ENCODE data around the gene GRSF1. TPM values are rescaled to one million over a fixed set of nuclear protein-coding genes. Genes with fewer than 3 reads are reported as not detected.

The GRSF1 gene
- total RNA-seq, 4 donors from 2014 or later, result 121 to 158 (median 140) TPM

DNA sequence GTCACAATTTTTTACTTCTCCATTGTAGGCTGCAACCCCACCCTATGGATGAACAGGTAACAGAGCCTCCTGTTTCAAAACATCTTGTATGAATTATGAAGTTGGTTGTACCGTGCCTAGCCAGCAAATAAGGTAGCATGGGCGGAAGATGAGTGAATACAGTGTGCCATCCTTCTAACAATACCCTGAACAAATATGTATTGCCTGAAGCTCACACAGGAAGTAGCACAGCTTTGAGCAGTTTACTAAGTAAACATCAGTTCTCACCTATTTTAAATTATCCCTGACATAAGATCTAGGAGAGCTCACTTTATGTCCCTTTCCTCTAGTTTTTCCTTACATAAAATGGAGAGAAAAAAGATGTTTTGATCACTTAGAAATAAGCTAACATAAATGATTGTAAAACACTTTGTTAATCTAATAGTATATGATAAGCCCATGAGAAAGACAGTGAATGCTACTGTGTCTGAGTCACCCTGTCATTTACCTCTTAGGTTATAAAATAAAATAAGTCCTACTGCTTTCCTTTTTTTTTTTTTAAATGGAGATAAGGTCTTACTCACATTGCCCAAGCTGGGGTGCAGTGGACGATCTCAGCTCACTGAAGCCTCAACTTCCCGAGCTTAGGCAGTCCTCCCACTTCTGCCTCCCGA lies 36.6 kb downstream of the GRSF1 start:
- TF ChIP-seq, protein P1, sequence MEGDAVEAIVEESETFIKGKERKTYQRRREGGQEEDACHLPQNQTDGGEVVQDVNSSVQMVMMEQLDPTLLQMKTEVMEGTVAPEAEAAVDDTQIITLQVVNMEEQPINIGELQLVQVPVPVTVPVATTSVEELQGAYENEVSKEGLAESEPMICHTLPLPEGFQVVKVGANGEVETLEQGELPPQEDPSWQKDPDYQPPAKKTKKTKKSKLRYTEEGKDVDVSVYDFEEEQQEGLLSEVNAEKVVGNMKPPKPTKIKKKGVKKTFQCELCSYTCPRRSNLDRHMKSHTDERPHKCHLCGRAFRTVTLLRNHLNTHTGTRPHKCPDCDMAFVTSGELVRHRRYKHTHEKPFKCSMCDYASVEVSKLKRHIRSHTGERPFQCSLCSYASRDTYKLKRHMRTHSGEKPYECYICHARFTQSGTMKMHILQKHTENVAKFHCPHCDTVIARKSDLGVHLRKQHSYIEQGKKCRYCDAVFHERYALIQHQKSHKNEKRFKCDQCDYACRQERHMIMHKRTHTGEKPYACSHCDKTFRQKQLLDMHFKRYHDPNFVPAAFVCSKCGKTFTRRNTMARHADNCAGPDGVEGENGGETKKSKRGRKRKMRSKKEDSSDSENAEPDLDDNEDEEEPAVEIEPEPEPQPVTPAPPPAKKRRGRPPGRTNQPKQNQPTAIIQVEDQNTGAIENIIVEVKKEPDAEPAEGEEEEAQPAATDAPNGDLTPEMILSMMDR (IDR thresholded peaks at IDR 0.05 in 4 of 5, conservative IDR thresholded peaks at IDR 0.05 in 1 of 5), result no peak
- TF ChIP-seq POLR2A (IDR thresholded peaks at IDR 0.05), result no peak
- no peak for ATAC-seq
- Histone ChIP-seq H3K27ac (no peak overlapping the region), H3K36me3 (peaks cover 0 to 6% of the 10 kb centered on the region in 2 donors), H3K4me1 (peaks cover 13 to 18% of the 10 kb centered on the region in 2 donors), H3K27me3 (no peaks in the 10 kb centered on the region), H3K4me3 (no peak overlapping the region), H3K9me3 (no peaks in the 10 kb centered on the region)
- no peak for DNase-seq
- in situ Hi-C loops (cut with MboI; ENCODE audit: low sequenced_read_pairs in 4 of 4) (no loop called here), intact Hi-C loops (cut with DNase I; ENCODE audit: low total_unique reads) (no loop called here)

DNA sequence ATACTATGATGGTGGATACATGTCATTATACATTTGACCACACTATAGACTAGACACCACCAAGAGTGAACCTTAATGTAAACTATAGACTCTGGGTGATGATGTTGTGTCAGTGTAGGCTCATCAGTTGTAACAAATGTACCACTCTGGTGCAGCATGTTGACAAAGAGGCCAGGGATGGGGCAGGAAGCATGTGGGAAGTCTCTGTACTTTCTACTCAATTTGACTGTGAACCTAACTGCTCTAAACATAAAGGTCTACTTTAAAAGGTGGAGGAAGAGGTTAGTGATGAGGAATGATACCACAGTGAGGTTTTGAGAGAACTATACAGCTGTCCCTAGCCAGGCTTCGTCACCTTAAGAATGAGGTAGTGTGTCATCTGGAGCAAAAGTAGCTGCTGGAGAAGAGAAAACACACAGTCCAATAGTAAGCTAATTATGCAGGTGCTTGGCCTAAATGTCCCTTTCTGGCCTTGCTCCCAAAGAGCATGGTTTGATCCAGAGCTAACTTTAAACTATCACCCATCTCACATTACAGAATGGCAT lies 38.4 kb downstream of the GRSF1 start:
- DNase-seq, result no peak
- Histone ChIP-seq H3K36me3 (peaks cover 0 to 6% of the 10 kb centered on the region in 2 donors), H3K27ac (peak overlapping the region in 1 of 4 donors; percentile 31), H3K27me3 (no peaks in the 10 kb centered on the region), H3K9me3 (no peaks in the 10 kb centered on the region), H3K4me1 (peaks cover 13 to 18% of the 10 kb centered on the region in 2 donors), H3K4me3 (no peak overlapping the region)
- no peak for TF ChIP-seq POLR2A (IDR thresholded peaks at IDR 0.05)
- TF ChIP-seq, protein P1 (IDR thresholded peaks at IDR 0.05 in 4 of 5, conservative IDR thresholded peaks at IDR 0.05 in 1 of 5), result no peak
- in situ Hi-C loops (cut with MboI; ENCODE audit: low sequenced_read_pairs in 4 of 4) (no loop called here), intact Hi-C loops (cut with DNase I; ENCODE audit: low total_unique reads) (no loop called here)
- peak; percentile 60 to 69 for ATAC-seq

DNA sequence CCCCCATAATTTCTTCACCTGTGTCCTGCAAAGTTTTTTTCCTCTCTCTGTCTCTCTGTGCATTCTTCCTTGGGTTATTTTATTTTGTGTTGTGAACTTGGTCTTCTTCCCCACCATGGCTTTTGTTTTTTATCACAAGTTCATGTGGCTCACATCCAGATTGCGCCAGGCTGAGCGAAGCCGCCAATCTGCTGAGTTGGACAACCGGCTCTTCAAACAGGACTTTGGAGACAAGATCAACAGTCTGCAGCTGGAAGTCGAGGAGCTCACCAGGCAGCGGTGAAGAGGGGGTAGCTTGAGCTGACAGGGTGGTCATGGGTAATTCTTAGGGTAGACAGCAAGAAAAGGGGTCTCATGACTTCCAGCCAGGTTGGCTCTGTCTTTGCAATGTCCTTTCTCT lies 46.1 kb downstream of the GRSF1 start:
- TF ChIP-seq POLR2A (IDR thresholded peaks at IDR 0.05), result no peak
- TF ChIP-seq, protein P1 (IDR thresholded peaks at IDR 0.05 in 4 of 5, conservative IDR thresholded peaks at IDR 0.05 in 1 of 5), result no peak
- ATAC-seq (no peak), DNase-seq (no peak)
- H3K9me3 ChIP-seq, result no peaks in the 10 kb centered on the region
- H3K27ac ChIP-seq, result no peak overlapping the region
- H3K4me3 ChIP-seq, result no peak overlapping the region
- H3K27me3 ChIP-seq, result no peaks in the 10 kb centered on the region
- intact Hi-C loops (cut with DNase I; ENCODE audit: low total_unique reads) (no loop called here), in situ Hi-C loops (cut with MboI; ENCODE audit: low sequenced_read_pairs in 4 of 4) (no loop called here)
- H3K36me3 ChIP-seq, result peaks cover 0 to 73% of the 10 kb centered on the region in 2 donors
- no peaks in the 10 kb centered on the region for H3K4me1 ChIP-seq

DNA sequence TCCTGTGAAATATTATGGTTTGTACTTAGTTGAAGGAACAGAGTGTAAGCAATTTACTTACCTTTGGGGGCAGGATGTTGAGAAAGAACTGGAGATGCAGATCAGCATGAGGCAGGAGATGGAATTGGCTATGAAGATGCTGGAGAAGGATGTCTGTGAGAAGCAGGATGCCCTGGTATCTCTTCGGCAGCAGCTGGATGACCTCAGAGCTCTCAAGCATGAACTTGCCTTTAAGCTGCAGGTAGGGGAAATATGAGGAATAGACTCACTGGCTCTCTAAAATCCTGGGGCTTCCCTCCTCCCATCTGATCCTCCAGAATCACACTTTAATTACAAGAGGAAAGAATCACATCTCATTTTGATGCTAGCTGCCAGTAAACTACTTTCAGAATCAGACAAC lies 51.0 kb downstream of the GRSF1 start:
- intact Hi-C loops (cut with DNase I; ENCODE audit: low total_unique reads), result no loop called here
- no peak for DNase-seq

More for the DNA sequence above, 51.0 kb downstream of the GRSF1 start:
- peaks cover 2 to 94% of the 10 kb centered on the region in 2 donors for H3K36me3 ChIP-seq
- no peak overlapping the region for H3K27ac ChIP-seq
- H3K4me1 ChIP-seq, result no peaks in the 10 kb centered on the region
- TF ChIP-seq, protein P1 (IDR thresholded peaks at IDR 0.05 in 4 of 5, conservative IDR thresholded peaks at IDR 0.05 in 1 of 5), result no peak
- no peak for TF ChIP-seq POLR2A (IDR thresholded peaks at IDR 0.05)
- no peak overlapping the region for H3K4me3 ChIP-seq
- H3K27me3 ChIP-seq, result no peaks in the 10 kb centered on the region
- H3K9me3 ChIP-seq, result no peaks in the 10 kb centered on the region
- no peak for ATAC-seq
- in situ Hi-C loops (cut with MboI; ENCODE audit: low sequenced_read_pairs in 4 of 4), result no loop called here
